ENCODE measurements around the gene KNOP1. TPM values are rescaled to one million over a fixed set of nuclear protein-coding genes. Genes with fewer than 3 reads are reported as not detected.

The KNOP1 gene
- total and polyA plus RNA-seq, 10 of the 15 experiments (the other 5 are each of a cell fraction or from before 2014, with no cell fraction given), result 13.8 to 47.2 (median 32.1) TPM

GRCh38 chr16:19749571-19750080 lies 31.6 kb upstream of the KNOP1 start (continued):
- TF ChIP-seq ZNF592 (IDR thresholded peaks at IDR 0.05) (no peak), NR2C2 (IDR thresholded peaks at IDR 0.05; ENCODE audit: borderline replicate concordance, control insufficient read depth, insufficient read length, low read depth) (no peak), JUNB (IDR thresholded peaks at IDR 0.05) (no peak), ELK1 (IDR thresholded peaks at IDR 0.05; ENCODE audit: low read depth, low read length) (no peak), BCL11A (IDR thresholded peaks at IDR 0.05; ENCODE audit: low read depth, low read length) (no peak), CREB1 (IDR thresholded peaks at IDR 0.05; ENCODE audit: low read depth) (no peak)

Measured in GM12878 (cell line).